Mucosa of gallbladder (tissue), 1 donor: ENCODE results near the gene ZFP92. TPM values are rescaled to one million over a fixed set of nuclear protein-coding genes. Genes with fewer than 3 reads are reported as not detected.

Experiments used
- DNase-seq: peaks from one replicate; pipeline ENCODE4 v3.0.0-alpha.2; 2020; ENCODE audit warnings: low spot score
- total RNA-seq: library from RNA; stranded (reverse); gene quantifications from one replicate; pipeline ENCODE4 v1.2.1, GENCODE V29; 2021
- donor health status: DM: no; HTN: no; CAD: no.

ZFP92 gene
- total RNA-seq, 1 donor from 2014 or later, result 0.60 TPM

- DNase-seq, result no peak
Measured at GRCh38 chrX:153438532-153438931, 27.3 kb downstream of the ZFP92 start.

GRCh38 chrX:153439977-153440376 is 28.7 kb downstream of the ZFP92 start:
- DNase-seq, result no peak

GRCh38 chrX:153440556-153441135 is 29.4 kb downstream of the ZFP92 start:
- DNase-seq, result no peak

- no peak for DNase-seq
Measured at GRCh38 chrX:153441296-153441695, 30.0 kb downstream of the ZFP92 start.

GRCh38 chrX:153441981-153442380 is 30.7 kb downstream of the ZFP92 start:
- no peak for DNase-seq

GRCh38 chrX:153442463-153442862 is 31.2 kb downstream of the ZFP92 start:
- DNase-seq, result no peak

- no peak for DNase-seq
Measured at GRCh38 chrX:153443476-153444332, 32.4 kb downstream of the ZFP92 start.

GRCh38 chrX:153444333-153445011 is 33.2 kb downstream of the ZFP92 start:
- no peak for DNase-seq

- DNase-seq, result no peak
Measured at GRCh38 chrX:153445106-153445855, 34.0 kb downstream of the ZFP92 start.

- DNase-seq, result no peak
Measured at GRCh38 chrX:153445856-153446635, 34.8 kb downstream of the ZFP92 start, which contains the start of gene TREX2. TSS of gene TREX2 (minus strand) at chrX:153446056. CDS start at chrX:153445430, 626 bp downstream.

- no peak for DNase-seq
Measured at GRCh38 chrX:153446636-153446936, 35.3 kb downstream of the ZFP92 start.

- DNase-seq, result no peak
Measured at GRCh38 chrX:153446950-153447580, 35.8 kb downstream of the ZFP92 start.

GRCh38 chrX:153447581-153447960 is 36.3 kb downstream of the ZFP92 start:
- no peak for DNase-seq

- no peak for DNase-seq
Measured at GRCh38 chrX:153448556-153449367, 37.5 kb downstream of the ZFP92 start.

- DNase-seq, result no peak
Measured at GRCh38 chrX:153449368-153450113, 38.3 kb downstream of the ZFP92 start.

- DNase-seq, result no peak
Measured at GRCh38 chrX:153450114-153450948, 39.1 kb downstream of the ZFP92 start.

GRCh38 chrX:153450949-153451277 is 39.6 kb downstream of the ZFP92 start:
- no peak for DNase-seq

- DNase-seq, result no peak
Measured at GRCh38 chrX:153454901-153455550, 43.8 kb downstream of the ZFP92 start.
